ENCODE data around the gene RBM26.
A peak's percentile ranks its signal among the peaks of the same experiment; 100 is the strongest.

Gene RBM26

GRCh38 chr13:79405831-79406596 is at the start of gene RBM26:
Gene RBM26 (minus strand): TSS chr13:79406255. CDS start chr13:79405774, 481 bp downstream.
- peak; percentile 90 to 93 for DNase-seq

- DNase-seq: no peak
These were observed 49.3 kb upstream of the RBM26 start for GRCh38 chr13:79455331-79455730.

- no peak for DNase-seq
These were observed 46.3 kb upstream of the RBM26 start for GRCh38 chr13:79452239-79452913.

GRCh38 chr13:79451500-79451962 is 45.5 kb upstream of the RBM26 start:
- DNase-seq: no peak

GRCh38 chr13:79450110-79450509 is 44.1 kb upstream of the RBM26 start:
- DNase-seq: no peak

- DNase-seq: no peak
These were observed 42.4 kb upstream of the RBM26 start for GRCh38 chr13:79448413-79448812.

GRCh38 chr13:79447741-79448140 is 41.7 kb upstream of the RBM26 start:
- no peak for DNase-seq

GRCh38 chr13:79447141-79447540 is 41.1 kb upstream of the RBM26 start:
- DNase-seq: no peak

GRCh38 chr13:79445968-79446645 is 40.1 kb upstream of the RBM26 start:
- DNase-seq: no peak

- no peak for DNase-seq
These were observed 36.7 kb upstream of the RBM26 start for GRCh38 chr13:79442706-79443105.

- DNase-seq: no peak
These were observed 36.2 kb upstream of the RBM26 start for GRCh38 chr13:79442221-79442620.

- DNase-seq: no peak
These were observed 35.0 kb upstream of the RBM26 start for GRCh38 chr13:79440958-79441528.

GRCh38 chr13:79439275-79439674 is 33.2 kb upstream of the RBM26 start:
- DNase-seq: no peak

- DNase-seq: no peak
These were observed 29.5 kb upstream of the RBM26 start for GRCh38 chr13:79435561-79435990.

GRCh38 chr13:79434556-79434955 is 28.5 kb upstream of the RBM26 start:
- DNase-seq: no peak

GRCh38 chr13:79432992-79433391 is 26.9 kb upstream of the RBM26 start:
- DNase-seq: no peak

GRCh38 chr13:79432086-79432485 is 26.0 kb upstream of the RBM26 start:
- DNase-seq: no peak

GRCh38 chr13:79429309-79429708 is 23.3 kb upstream of the RBM26 start:
- DNase-seq: no peak

- DNase-seq: no peak
These were observed 21.8 kb upstream of the RBM26 start for GRCh38 chr13:79427883-79428282.

- no peak for DNase-seq
These were observed 21.2 kb upstream of the RBM26 start for GRCh38 chr13:79427265-79427664.

- peak; percentile 29 to 42 for DNase-seq
These were observed 18.0 kb upstream of the RBM26 start for GRCh38 chr13:79423801-79424642.

GRCh38 chr13:79423340-79423739 is 17.3 kb upstream of the RBM26 start:
- DNase-seq: no peak

Data from NCI-H2081 (cell line).